Thyroid gland (tissue), 4 donors: ENCODE results near the gene SPIC.
"Not testable (repeated sequence)": the region's sequence is repeated elsewhere in the genome, so short reads cannot be mapped to it uniquely, and the experiment has no call there.

Experiments
- CTCF ChIP-seq, 6 experiments: fragments of 200-600 bp in 3 of 6; fragments of 450-650 bp in 3 of 6; sonication (generic) in 3 of 6; IDR thresholded peaks; one replicate each; pipeline ENCODE4 v1.5.1; 2016 to 2019; ENCODE audit warnings: antibody characterized with exemption in 6 of 6, mild to moderate bottlenecking in 2 of 6, inconsistent platforms in 1 of 6, moderate library complexity in 1 of 6
- POLR2A ChIP-seq, 2 donors: fragments of 450-650 bp; IDR thresholded peaks; one replicate each; pipeline ENCODE4 v1.6.1; 2017; ENCODE audit warnings: antibody characterized with exemption in 2 of 2, mild to moderate bottlenecking in 2 of 2, moderate library complexity in 1 of 2

GRCh38 chr12:101471878-101472277, 3.3 kb upstream of the SPIC start:
- not testable (repeated sequence) for TF ChIP-seq CTCF, POLR2A (IDR thresholded peaks at IDR 0.05)
